Psoas muscle (tissue), 8 donors: ENCODE data around the gene DOK3. TPM values are rescaled to one million over a fixed set of nuclear protein-coding genes. Genes with fewer than 3 reads are reported as not detected.

Source experiments
- ATAC-seq, 4 donors: fragments of 200-7000 bp; cut with Tn5 transposase; one replicate each; pipeline ENCODE4 v1.9.1; 2020; ENCODE audit warnings: moderate library complexity in 3 of 4, mild to moderate bottlenecking in 2 of 4
- DNase-seq, 2 donors: peaks; one replicate each; pipeline ENCODE4 v3.0.0-alpha.2; 2020
- H3K27ac ChIP-seq: fragments of 200-600 bp; one replicate; pipeline ENCODE4 v1.8.0; 2022
- H3K27me3 ChIP-seq, 3 donors: fragments of 200-600 bp in 1 of 3; one replicate each; pipeline versions ENCODE4 v1.6.1 to v1.8.0; 2013 to 2022; ENCODE audit warnings: low read length in 2 of 3, mild to moderate bottlenecking in 2 of 3, moderate library complexity in 1 of 3; ENCODE audit not compliant: insufficient read depth in 3 of 3
- H3K36me3 ChIP-seq, 2 donors: fragments of 200-600 bp in 1 of 2; one replicate each; pipeline versions ENCODE4 v1.6.1 to v1.8.0; 2013 to 2022; ENCODE audit warnings: low read depth in 1 of 2, mild to moderate bottlenecking in 1 of 2, moderate library complexity in 1 of 2; ENCODE audit not compliant: insufficient read depth in 1 of 2
- H3K4me1 ChIP-seq: fragments of 200-600 bp; one replicate; pipeline ENCODE4 v1.8.0; 2022
- H3K4me3 ChIP-seq: fragments of 200-600 bp; one replicate; pipeline ENCODE4 v1.8.0; 2022; ENCODE audit warnings: mild to moderate bottlenecking
- H3K9me3 ChIP-seq: fragments of 200-600 bp; one replicate; pipeline ENCODE4 v1.8.0; 2022
- WGBS, 3 donors: extraction: QIAGEN DNeasy Blood & Tissue Kit; methylation state at CpG; one replicate each; pipeline versions ENCODE4 v1.1.6 to v1.1.7; 2013; 5-methylcytosine and 5-hydroxymethylcytosine counted together
- intact Hi-C, 2 donors: fragments of 100-400 bp; cut with DNase I; formaldehyde crosslinking; loops; one replicate each; pipeline versions ENCODE4 v1.11.0 to v1.14.2; 2022
- polyA plus RNA-seq, 3 donors: library from polyadenylated mRNA; stranded (reverse); fragments of 200-250 nt; gene quantifications; one replicate each; pipeline ENCODE4 v1.2.3, GENCODE V29; 2013
- total RNA-seq, 4 donors: library from RNA; stranded (reverse); fragmentation: NEBNext Ultra II Directional in 2 of 4; extraction: Animal tissue kit (Norgen Biotek cat#: 25700) in 2 of 4; gene quantifications; one replicate each; pipeline versions ENCODE4 v1.2.1 to v1.2.4, GENCODE V29; 2021 to 2023
- TF ChIP-seq, protein P1 (sequence below): fragments of 200-600 bp; IDR thresholded peaks from one replicate; pipeline ENCODE4 v1.8.0; 2022; ENCODE audit warnings: antibody characterized with exemption
- donor health status: healthy with polysubstance abuse.
- donor health status: DM: no; HTN: no; CAD: no; lungs with moderate emphysema.
- donor health status: Bipolar disorder and iron deficiency.
- donor health status: healthy.
- donor health status: DM: yes; HTN: yes; CAD: no.
- donor health status: DM: no; HTN: no; CAD: no.
- donor health status: DM: no; HTN: no; CAD: no.
- donor health status: DM: yes; HTN: yes; CAD: no.

DOK3 gene
- total and polyA plus RNA-seq, 7 donors = 0.44 to 5.4 (median 3.3) TPM

- DNase-seq (no peak), ATAC-seq (no peak)
- H3K27me3 ChIP-seq = no peaks in the 10 kb centered on the region
- no peaks in the 10 kb centered on the region for H3K9me3 ChIP-seq
- H3K27ac ChIP-seq = no peak overlapping the region
- intact Hi-C loops = no loop called here
- WGBS, 3 donors = 94 to 98% (median 96%) methylated on average over 15 of the region's 15 CpGs
- H3K36me3 ChIP-seq = peaks cover 7 to 61% of the 10 kb centered on the region in 2 donors
- TF ChIP-seq, protein P1, sequence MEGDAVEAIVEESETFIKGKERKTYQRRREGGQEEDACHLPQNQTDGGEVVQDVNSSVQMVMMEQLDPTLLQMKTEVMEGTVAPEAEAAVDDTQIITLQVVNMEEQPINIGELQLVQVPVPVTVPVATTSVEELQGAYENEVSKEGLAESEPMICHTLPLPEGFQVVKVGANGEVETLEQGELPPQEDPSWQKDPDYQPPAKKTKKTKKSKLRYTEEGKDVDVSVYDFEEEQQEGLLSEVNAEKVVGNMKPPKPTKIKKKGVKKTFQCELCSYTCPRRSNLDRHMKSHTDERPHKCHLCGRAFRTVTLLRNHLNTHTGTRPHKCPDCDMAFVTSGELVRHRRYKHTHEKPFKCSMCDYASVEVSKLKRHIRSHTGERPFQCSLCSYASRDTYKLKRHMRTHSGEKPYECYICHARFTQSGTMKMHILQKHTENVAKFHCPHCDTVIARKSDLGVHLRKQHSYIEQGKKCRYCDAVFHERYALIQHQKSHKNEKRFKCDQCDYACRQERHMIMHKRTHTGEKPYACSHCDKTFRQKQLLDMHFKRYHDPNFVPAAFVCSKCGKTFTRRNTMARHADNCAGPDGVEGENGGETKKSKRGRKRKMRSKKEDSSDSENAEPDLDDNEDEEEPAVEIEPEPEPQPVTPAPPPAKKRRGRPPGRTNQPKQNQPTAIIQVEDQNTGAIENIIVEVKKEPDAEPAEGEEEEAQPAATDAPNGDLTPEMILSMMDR = no peak
- H3K4me1 ChIP-seq = peaks cover 11% of the 10 kb centered on the region
- no peak overlapping the region for H3K4me3 ChIP-seq
Measured at GRCh38 chr5:177513500-177513899, 3.9 kb upstream of the DOK3 start.

DNA sequence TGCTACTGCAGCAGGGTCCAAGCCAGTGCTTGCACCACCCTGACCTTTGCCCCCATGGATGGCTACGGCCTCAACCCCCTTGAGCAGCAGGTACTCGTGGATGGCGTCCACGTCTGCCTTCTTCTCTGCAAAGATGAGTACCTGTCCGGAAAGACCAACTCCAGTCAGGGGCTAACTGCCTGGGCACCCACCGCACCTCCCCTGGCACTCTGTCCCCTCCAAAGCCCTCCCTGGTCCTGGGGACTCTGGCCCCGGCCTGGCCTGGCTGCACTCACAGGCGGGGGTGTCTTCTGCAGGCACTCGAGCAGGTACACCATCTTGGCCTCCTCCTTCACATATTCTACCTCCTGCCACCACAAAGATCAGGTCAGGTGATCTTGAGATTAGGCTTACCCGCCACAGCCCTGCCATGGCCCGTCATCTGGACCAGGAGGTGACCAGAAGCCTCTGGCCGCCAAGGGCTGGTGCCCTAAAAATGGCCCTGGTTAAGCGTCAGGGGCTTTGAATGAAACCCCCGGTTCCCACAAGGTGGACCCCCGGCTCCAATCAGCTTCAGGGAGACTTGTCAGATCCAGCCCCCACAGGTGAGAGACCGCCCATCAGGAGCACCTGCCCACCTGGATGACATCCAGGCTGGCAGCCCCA lies 3.2 kb upstream of the DOK3 start:
- TF ChIP-seq, protein P1 = no peak
- Histone ChIP-seq H3K27ac (no peak overlapping the region), H3K27me3 (no peaks in the 10 kb centered on the region), H3K9me3 (no peaks in the 10 kb centered on the region), H3K4me3 (no peak overlapping the region), H3K36me3 (peaks cover 7 to 61% of the 10 kb centered on the region in 2 donors), H3K4me1 (peaks cover 11% of the 10 kb centered on the region)
- intact Hi-C loops = no loop called here
- no peak for ATAC-seq
- 88 to 97% (median 90%) methylated on average over 15 to 16 of the region's 16 CpGs for WGBS, 3 donors
- DNase-seq = no peak

DNA sequence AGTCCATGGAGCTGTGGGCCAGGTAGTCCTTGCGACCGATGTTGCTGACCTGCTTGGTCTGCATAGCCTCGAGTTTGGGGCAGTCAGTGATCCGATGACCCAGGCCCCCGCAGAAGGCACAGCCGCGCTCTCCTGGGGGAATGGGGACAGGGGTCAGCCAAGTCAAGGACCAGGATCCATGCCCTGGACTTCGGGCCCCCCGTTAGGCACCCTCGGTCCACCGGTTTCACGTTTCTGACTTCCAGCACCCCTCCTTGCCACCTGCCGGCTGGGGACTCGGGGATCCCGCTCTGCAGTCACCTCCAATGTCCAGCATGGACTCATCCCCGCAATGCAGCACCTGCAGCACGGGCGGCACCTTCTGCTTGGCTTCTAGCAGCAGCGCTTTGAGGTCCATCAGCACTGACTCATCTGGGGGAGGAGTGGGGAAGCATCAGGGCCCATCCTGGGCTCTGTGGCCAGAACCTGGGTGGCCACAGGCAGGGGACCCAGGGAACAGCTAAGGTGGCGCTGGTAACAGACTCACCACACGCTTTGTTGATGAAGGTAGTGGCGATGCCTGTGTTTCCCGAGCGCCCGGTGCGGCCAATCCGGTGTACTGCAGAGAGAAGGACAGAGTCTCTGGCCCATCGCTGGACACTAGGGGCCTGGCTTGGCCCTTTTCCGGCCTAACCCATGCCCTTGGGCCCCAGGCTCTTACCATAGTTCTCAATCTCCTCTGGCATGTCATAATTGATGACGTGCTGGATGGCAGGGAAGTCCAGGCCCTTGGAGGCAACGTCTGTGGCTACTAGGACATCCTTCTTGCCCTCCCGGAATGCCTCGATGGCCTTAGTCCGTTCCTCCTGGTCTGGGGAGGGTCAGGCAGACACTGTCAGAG lies 2.4 kb upstream of the DOK3 start:
- Histone ChIP-seq H3K9me3 (no peaks in the 10 kb centered on the region), H3K36me3 (peaks cover 7 to 61% of the 10 kb centered on the region in 2 donors), H3K27me3 (no peaks in the 10 kb centered on the region), H3K27ac (no peak overlapping the region), H3K4me1 (peaks cover 11% of the 10 kb centered on the region), H3K4me3 (no peak overlapping the region)
- intact Hi-C loops = no loop called here
- TF ChIP-seq, protein P1 = no peak
- 88 to 93% (median 91%) methylated on average over 29 to 34 of the region's 34 CpGs for WGBS, 3 donors
- no peak for ATAC-seq
- DNase-seq = no peak

DNA sequence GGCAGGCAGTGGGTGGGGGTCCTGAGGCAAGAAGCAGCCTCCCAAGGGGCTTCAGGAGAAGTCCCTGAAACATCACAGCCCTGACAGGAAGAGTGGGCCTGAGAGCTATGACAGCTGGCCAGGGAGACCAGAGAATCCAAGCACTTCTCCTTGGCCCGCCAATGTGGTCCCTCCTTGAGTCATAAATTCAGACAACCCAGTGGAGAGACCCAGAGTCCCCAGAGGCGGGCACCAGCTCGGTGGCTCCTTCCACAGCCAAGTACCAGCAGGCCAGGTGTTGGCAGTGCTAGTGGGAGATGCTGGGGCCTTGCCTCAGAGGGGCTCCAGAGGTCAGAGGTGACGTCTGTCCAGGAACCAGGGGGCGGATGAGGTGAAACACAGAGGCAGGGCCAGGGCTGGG lies 1.6 kb upstream of the DOK3 start:
- intact Hi-C loops = no loop called here
- TF ChIP-seq, protein P1 = no peak
- no peak for ATAC-seq
- H3K27me3 ChIP-seq = no peaks in the 10 kb centered on the region
- peaks cover 10% of the 10 kb centered on the region for H3K4me1 ChIP-seq
- no peak overlapping the region for H3K27ac ChIP-seq
- H3K4me3 ChIP-seq = no peak overlapping the region
- peaks cover 7 to 61% of the 10 kb centered on the region in 2 donors for H3K36me3 ChIP-seq
- DNase-seq = no peak
- WGBS, 3 donors = 80 to 86% (median 82%) methylated on average over 5 of the region's 5 CpGs
- H3K9me3 ChIP-seq = no peaks in the 10 kb centered on the region
